ENCODE measurements around the gene PDSS2.

- TF ChIP-seq EZH2 (IDR thresholded peaks at IDR 0.05; ENCODE audit: borderline replicate concordance, insufficient read depth, low read length, poor library complexity, severe bottlenecking) (no peak), POLR2AphosphoS5 (IDR thresholded peaks at IDR 0.05) (no peak), EP300 (conservative IDR thresholded peaks at IDR 0.05; ENCODE audit: poor library complexity, severe bottlenecking) (no peak)
- TF ChIP-seq, protein P1, sequence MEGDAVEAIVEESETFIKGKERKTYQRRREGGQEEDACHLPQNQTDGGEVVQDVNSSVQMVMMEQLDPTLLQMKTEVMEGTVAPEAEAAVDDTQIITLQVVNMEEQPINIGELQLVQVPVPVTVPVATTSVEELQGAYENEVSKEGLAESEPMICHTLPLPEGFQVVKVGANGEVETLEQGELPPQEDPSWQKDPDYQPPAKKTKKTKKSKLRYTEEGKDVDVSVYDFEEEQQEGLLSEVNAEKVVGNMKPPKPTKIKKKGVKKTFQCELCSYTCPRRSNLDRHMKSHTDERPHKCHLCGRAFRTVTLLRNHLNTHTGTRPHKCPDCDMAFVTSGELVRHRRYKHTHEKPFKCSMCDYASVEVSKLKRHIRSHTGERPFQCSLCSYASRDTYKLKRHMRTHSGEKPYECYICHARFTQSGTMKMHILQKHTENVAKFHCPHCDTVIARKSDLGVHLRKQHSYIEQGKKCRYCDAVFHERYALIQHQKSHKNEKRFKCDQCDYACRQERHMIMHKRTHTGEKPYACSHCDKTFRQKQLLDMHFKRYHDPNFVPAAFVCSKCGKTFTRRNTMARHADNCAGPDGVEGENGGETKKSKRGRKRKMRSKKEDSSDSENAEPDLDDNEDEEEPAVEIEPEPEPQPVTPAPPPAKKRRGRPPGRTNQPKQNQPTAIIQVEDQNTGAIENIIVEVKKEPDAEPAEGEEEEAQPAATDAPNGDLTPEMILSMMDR (IDR thresholded peaks at IDR 0.05; ENCODE audit: poor library complexity, severe bottlenecking): no peak
Observed at GRCh38 chr6:107416145-107416544, 43.2 kb downstream of the PDSS2 start.
